ENCODE data around the gene TAB3. TPM values are rescaled to one million over a fixed set of nuclear protein-coding genes. Genes with fewer than 3 reads are reported as not detected.
"Not testable (repeated sequence)": the region's sequence is repeated elsewhere in the genome, so short reads cannot be mapped to it uniquely, and the experiment has no call there.

The TAB3 gene
- total RNA-seq, 1 donor from 2014 or later, result 23.2 TPM

- Histone ChIP-seq H3K36me3 (no peaks in the 10 kb centered on the region), H3K27me3 (no peaks in the 10 kb centered on the region), H3K4me3 (no peak overlapping the region), H3K27ac (no peak overlapping the region), H3K4me1 (no peaks in the 10 kb centered on the region), H3K9me3 (no peaks in the 10 kb centered on the region)
- DNase-seq (ENCODE audit: low spot score in 2 of 2), result no peak
- no peak for TF ChIP-seq CTCF (IDR thresholded peaks at IDR 0.05)
- intact Hi-C loops (cut with DNase I), result no loop called here
Observed at GRCh38 chrX:30800901-30801300, 88.2 kb downstream of the TAB3 start.

GRCh38 chrX:30799327-30799726 lies 89.7 kb downstream of the TAB3 start:
- DNase-seq (ENCODE audit: low spot score in 2 of 2), result no peak
- Histone ChIP-seq H3K36me3 (no peaks in the 10 kb centered on the region), H3K27me3 (no peaks in the 10 kb centered on the region), H3K9me3 (no peaks in the 10 kb centered on the region), H3K4me3 (no peak overlapping the region), H3K27ac (no peak overlapping the region), H3K4me1 (no peaks in the 10 kb centered on the region)
- intact Hi-C loops (cut with DNase I), result no loop called here
- no peak for TF ChIP-seq CTCF (IDR thresholded peaks at IDR 0.05)

- Histone ChIP-seq H3K36me3 (no peaks in the 10 kb centered on the region), H3K27me3 (no peaks in the 10 kb centered on the region), H3K4me1 (no peaks in the 10 kb centered on the region), H3K9me3 (no peaks in the 10 kb centered on the region), H3K27ac (no peak overlapping the region), H3K4me3 (no peak overlapping the region)
- no peak for TF ChIP-seq CTCF (IDR thresholded peaks at IDR 0.05)
- intact Hi-C loops (cut with DNase I), result no loop called here
- DNase-seq (ENCODE audit: low spot score in 2 of 2), result no peak
Observed at GRCh38 chrX:30798810-30799209, 90.2 kb downstream of the TAB3 start.

GRCh38 chrX:30797301-30797700 lies 91.8 kb downstream of the TAB3 start:
- H3K36me3 ChIP-seq; intact Hi-C loops (cut with DNase I); H3K4me3 ChIP-seq; DNase-seq (ENCODE audit: low spot score in 2 of 2); H3K27me3 ChIP-seq; H3K27ac ChIP-seq; H3K9me3 ChIP-seq; H3K4me1 ChIP-seq: not testable (repeated sequence)

- Histone ChIP-seq H3K4me3 (no peak overlapping the region), H3K36me3 (no peaks in the 10 kb centered on the region), H3K9me3 (no peaks in the 10 kb centered on the region), H3K27ac (no peak overlapping the region), H3K27me3 (no peaks in the 10 kb centered on the region), H3K4me1 (no peaks in the 10 kb centered on the region)
- no peak for TF ChIP-seq CTCF (IDR thresholded peaks at IDR 0.05)
- DNase-seq (ENCODE audit: low spot score in 2 of 2), result no peak
- intact Hi-C loops (cut with DNase I), result no loop called here
Observed at GRCh38 chrX:30795981-30796958, 92.8 kb downstream of the TAB3 start.

GRCh38 chrX:30794497-30794896 lies 94.6 kb downstream of the TAB3 start:
- Histone ChIP-seq H3K9me3 (no peaks in the 10 kb centered on the region), H3K27ac (no peak overlapping the region), H3K27me3 (no peaks in the 10 kb centered on the region), H3K4me1 (no peaks in the 10 kb centered on the region), H3K4me3 (no peak overlapping the region), H3K36me3 (no peaks in the 10 kb centered on the region)
- no peak for TF ChIP-seq CTCF (IDR thresholded peaks at IDR 0.05)
- DNase-seq (ENCODE audit: low spot score in 2 of 2), result no peak
- intact Hi-C loops (cut with DNase I), result no loop called here
